Measurements from ENCODE around the gene DBX1.

The DBX1 gene

DNA sequence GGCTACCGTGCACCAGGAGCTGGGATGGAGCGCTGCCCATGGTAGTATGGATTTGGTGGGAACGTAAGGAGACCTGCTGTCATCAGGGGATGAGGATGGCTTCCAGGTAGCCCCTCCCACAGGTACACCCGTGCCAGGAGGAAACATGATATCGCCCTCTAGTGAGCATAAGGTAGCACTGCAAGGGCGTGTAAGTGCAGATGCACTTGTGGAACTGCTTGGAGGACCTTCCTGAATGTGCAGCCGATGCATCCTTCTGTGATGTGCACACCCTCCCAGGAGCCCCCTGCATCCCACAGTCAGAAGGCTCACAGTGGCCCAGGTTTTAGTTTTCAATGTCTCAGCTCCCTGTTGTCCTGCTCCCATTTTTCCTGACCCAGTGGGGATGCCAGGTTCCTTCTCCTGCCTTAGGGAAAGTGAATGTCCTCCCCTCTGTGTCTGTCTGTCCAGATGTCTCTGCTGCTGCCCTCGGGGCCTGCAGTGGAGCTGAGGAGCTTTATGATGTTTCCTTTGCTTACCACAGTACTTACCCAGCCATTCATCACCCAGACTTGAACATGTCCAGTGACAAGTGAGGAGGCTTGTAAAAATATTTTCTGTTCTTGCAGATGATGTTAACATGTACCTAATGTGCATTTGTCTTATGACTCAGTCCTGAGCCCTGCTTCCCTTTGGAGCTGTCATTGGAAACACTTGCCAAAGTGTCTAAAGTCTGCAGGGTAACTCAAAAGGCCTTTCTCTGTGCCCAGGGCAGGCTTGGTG, 49.2 kb downstream of the DBX1 start:
- H3K27ac ChIP-seq, result no peak overlapping the region
- TF ChIP-seq CTCF (IDR thresholded peaks at IDR 0.05) (peak; percentile 85), ZFX (IDR thresholded peaks at IDR 0.05; ENCODE audit: borderline replicate concordance) (no peak)

DNA sequence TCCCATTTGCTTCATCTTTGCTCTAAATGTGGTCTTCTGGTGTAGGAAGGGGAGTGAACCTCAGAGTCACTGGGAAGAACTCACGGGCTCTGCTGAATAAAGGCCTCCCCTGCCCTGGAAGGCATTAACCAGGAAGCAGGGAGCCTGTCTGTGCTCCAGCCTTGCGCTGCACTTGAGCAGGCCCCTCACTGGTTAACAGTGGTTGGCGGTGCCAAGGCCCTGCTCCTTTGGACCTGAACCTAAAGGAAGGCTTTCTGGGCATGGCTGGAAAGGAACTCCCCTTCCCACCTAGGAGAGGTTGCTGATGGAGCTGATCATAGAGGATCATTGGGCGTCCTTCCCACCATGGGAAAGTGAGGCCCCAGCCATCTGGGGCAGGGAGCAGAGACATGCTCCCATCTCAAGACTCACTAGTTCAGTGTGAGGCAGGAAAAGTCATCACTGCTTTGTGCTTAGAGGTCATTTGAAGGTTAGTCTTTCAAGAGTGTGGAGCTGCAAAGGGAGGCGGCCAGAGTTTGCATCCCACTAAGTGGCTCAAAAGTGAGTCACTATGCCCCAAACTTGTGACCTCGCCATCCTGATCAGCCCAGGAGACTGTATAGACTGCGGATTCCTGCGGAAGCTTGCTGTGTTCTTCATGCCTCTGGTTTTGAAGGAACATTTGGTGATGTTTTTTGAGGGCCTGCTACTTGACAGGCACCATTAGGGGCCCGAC, 50.4 kb downstream of the DBX1 start:
- H3K27ac ChIP-seq, result no peak overlapping the region
- TF ChIP-seq CTCF (IDR thresholded peaks at IDR 0.05) (no peak), ZFX (IDR thresholded peaks at IDR 0.05; ENCODE audit: borderline replicate concordance) (no peak)
